ENCODE measurements around the gene ZNF211. TPM values are rescaled to one million over a fixed set of nuclear protein-coding genes. Genes with fewer than 3 reads are reported as not detected.
A peak's percentile ranks its signal among the peaks of the same experiment; 100 is the strongest.

The ZNF211 gene
- total RNA-seq, 1 experiment from 2014 or later, result 6.7 TPM

GRCh38 chr19:57651654-57651996 is 18.7 kb downstream of the ZNF211 start:
- BruUV-seq (replicated peaks), result no TSS peak
- Histone ChIP-seq H3K9me2 (ENCODE audit: insufficient read depth) (no peaks in the 10 kb centered on the region), H3K9me3 (ENCODE audit: control insufficient read depth in 1 of 2, insufficient read depth in 1 of 2, low read depth in 1 of 2, low read length in 2 of 2) (peaks cover 0 to 3% of the 10 kb centered on the region in 2 experiments; a peak in 2 of 4 replicates), H3K36me3 (ENCODE audit: control insufficient read depth in 1 of 2, insufficient read depth in 2 of 2, low read length in 2 of 2) (no peaks in the 10 kb centered on the region), H3K4me2 (ENCODE audit: low read length) (no peak overlapping the region), H3K4me3 (replicated peaks in 1 of 2; ENCODE audit: low read depth in 1 of 2, low read length in 2 of 2) (no peak overlapping the region), H3K79me2 (ENCODE audit: insufficient read depth, low read length) (no peaks in the 10 kb centered on the region), H3K4me1 (ENCODE audit: control insufficient read depth in 1 of 2, insufficient read depth in 2 of 2, low read length in 2 of 2) (no peaks in the 10 kb centered on the region), H3K9ac (ENCODE audit: low read length) (no peak overlapping the region), H2AFZ (ENCODE audit: low read depth, low read length, poor library complexity, severe bottlenecking) (no peak overlapping the region), H3K27me3 (ENCODE audit: insufficient read depth, low read length) (no peaks in the 10 kb centered on the region), H3K27ac (ENCODE audit: low read depth, low read length) (no peak overlapping the region), H4K20me1 (ENCODE audit: insufficient read depth) (no peaks in the 10 kb centered on the region)
- no peak for ATAC-seq
- TF ChIP-seq, protein P1, sequence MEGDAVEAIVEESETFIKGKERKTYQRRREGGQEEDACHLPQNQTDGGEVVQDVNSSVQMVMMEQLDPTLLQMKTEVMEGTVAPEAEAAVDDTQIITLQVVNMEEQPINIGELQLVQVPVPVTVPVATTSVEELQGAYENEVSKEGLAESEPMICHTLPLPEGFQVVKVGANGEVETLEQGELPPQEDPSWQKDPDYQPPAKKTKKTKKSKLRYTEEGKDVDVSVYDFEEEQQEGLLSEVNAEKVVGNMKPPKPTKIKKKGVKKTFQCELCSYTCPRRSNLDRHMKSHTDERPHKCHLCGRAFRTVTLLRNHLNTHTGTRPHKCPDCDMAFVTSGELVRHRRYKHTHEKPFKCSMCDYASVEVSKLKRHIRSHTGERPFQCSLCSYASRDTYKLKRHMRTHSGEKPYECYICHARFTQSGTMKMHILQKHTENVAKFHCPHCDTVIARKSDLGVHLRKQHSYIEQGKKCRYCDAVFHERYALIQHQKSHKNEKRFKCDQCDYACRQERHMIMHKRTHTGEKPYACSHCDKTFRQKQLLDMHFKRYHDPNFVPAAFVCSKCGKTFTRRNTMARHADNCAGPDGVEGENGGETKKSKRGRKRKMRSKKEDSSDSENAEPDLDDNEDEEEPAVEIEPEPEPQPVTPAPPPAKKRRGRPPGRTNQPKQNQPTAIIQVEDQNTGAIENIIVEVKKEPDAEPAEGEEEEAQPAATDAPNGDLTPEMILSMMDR (IDR thresholded peaks at IDR 0.05 in 2 of 3, conservative IDR thresholded peaks at IDR 0.05 in 1 of 3; ENCODE audit: borderline replicate concordance in 1 of 3, insufficient read depth in 1 of 3, low read depth in 2 of 3, low read length in 2 of 3), result 0 out of 6 replicates have a peak, but pooled peaks of 1 of the 3 experiments have one; percentile 4
- TF ChIP-seq ZFX (IDR thresholded peaks at IDR 0.05), result no peak
- POLR2A ChIA-PET, result no interaction called here
- RAD21 ChIA-PET (ENCODE audit: low non-redundant PET in 1 of 2, low total read pairs in 2 of 2, uncharacterized antibody in 2 of 2, unreplicated experiment in 2 of 2), result no interaction called here
- intact Hi-C loops (cut with micrococcal nuclease), result no loop called here
- CTCF ChIA-PET, result no interaction called here
- no peak for DNase-seq (ENCODE audit: low read depth, low spot score)

DNA sequence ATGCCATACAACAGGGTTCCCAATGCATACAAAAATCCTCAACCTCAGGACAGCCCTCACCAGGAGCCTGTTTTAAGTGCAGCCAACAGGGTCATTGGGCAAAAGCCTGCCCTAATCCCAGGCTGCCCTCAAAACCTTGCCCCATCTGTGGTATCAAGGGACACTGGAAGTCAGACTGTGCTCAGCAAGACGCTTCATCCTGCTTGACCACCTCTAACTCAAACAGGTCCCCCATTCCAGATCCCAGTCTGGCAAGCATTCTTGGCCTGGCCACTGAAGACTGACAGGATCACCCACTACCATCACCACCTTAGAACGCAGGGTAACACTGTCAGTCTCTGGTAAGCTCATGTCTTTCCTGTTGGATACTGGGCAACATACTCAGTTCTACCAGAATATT is 20.7 kb downstream of the ZNF211 start:
- Histone ChIP-seq H3K4me1 (ENCODE audit: control insufficient read depth in 1 of 2, insufficient read depth in 2 of 2, low read length in 2 of 2) (no peaks in the 10 kb centered on the region), H3K27ac (ENCODE audit: low read depth, low read length) (no peak overlapping the region), H3K4me3 (replicated peaks in 1 of 2; ENCODE audit: low read depth in 1 of 2, low read length in 2 of 2) (no peak overlapping the region), H3K9me2 (ENCODE audit: insufficient read depth) (no peaks in the 10 kb centered on the region), H3K9ac (ENCODE audit: low read length) (no peak overlapping the region), H3K9me3 (ENCODE audit: control insufficient read depth in 1 of 2, insufficient read depth in 1 of 2, low read depth in 1 of 2, low read length in 2 of 2) (peaks cover 0 to 3% of the 10 kb centered on the region in 2 experiments; a peak in 2 of 4 replicates), H3K79me2 (ENCODE audit: insufficient read depth, low read length) (no peaks in the 10 kb centered on the region), H3K4me2 (ENCODE audit: low read length) (no peak overlapping the region), H4K20me1 (ENCODE audit: insufficient read depth) (no peaks in the 10 kb centered on the region), H3K27me3 (ENCODE audit: insufficient read depth, low read length) (no peaks in the 10 kb centered on the region), H2AFZ (ENCODE audit: low read depth, low read length, poor library complexity, severe bottlenecking) (no peak overlapping the region), H3K36me3 (ENCODE audit: control insufficient read depth in 1 of 2, insufficient read depth in 2 of 2, low read length in 2 of 2) (no peaks in the 10 kb centered on the region)
- DNase-seq (ENCODE audit: low read depth, low spot score) (no peak), ATAC-seq (no peak)
- ChIA-PET POLR2A (no interaction called here), CTCF (no interaction called here), RAD21 (ENCODE audit: low non-redundant PET in 1 of 2, low total read pairs in 2 of 2, uncharacterized antibody in 2 of 2, unreplicated experiment in 2 of 2) (no interaction called here)
- intact Hi-C loops (cut with micrococcal nuclease), result no loop called here
- no TSS peak for BruUV-seq (replicated peaks)
- TF ChIP-seq SRF (IDR thresholded peaks at IDR 0.05; ENCODE audit: low read depth) (no peak), ATF3 (IDR thresholded peaks at IDR 0.05) (no peak), YY1 (IDR thresholded peaks at IDR 0.05; ENCODE audit: extremely low read depth, insufficient replicate concordance, low read depth, low read length) (no peak), MAX (IDR thresholded peaks at IDR 0.05) (no peak), SIN3A (IDR thresholded peaks at IDR 0.05; ENCODE audit: low read depth) (no peak), CBX3 (IDR thresholded peaks at IDR 0.05; ENCODE audit: low read depth) (no peak), FOSL1 (IDR thresholded peaks at IDR 0.05; ENCODE audit: low read depth) (no peak), POLR2A (IDR thresholded peaks at IDR 0.05; ENCODE audit: borderline replicate concordance, extremely low read depth, insufficient read depth, insufficient read length) (no peak), EZH2 (IDR thresholded peaks at IDR 0.05) (no peak), ZNF274 (IDR thresholded peaks at IDR 0.05; ENCODE audit: low read depth, low read length) (no peak), TCF7L2 (IDR thresholded peaks at IDR 0.05; ENCODE audit: borderline replicate concordance, extremely low read depth, insufficient read depth, insufficient read length) (no peak), ELF1 (IDR thresholded peaks at IDR 0.05; ENCODE audit: borderline replicate concordance, low read depth) (no peak)
- TF ChIP-seq, protein P2, sequence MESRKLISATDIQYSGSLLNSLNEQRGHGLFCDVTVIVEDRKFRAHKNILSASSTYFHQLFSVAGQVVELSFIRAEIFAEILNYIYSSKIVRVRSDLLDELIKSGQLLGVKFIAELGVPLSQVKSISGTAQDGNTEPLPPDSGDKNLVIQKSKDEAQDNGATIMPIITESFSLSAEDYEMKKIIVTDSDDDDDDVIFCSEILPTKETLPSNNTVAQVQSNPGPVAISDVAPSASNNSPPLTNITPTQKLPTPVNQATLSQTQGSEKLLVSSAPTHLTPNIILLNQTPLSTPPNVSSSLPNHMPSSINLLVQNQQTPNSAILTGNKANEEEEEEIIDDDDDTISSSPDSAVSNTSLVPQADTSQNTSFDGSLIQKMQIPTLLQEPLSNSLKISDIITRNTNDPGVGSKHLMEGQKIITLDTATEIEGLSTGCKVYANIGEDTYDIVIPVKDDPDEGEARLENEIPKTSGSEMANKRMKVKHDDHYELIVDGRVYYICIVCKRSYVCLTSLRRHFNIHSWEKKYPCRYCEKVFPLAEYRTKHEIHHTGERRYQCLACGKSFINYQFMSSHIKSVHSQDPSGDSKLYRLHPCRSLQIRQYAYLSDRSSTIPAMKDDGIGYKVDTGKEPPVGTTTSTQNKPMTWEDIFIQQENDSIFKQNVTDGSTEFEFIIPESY (IDR thresholded peaks at IDR 0.05; ENCODE audit: extremely low read depth, insufficient replicate concordance, low read length), result no peak

Data from HCT116 (cell line).